Activated T-cell treated with anti-CD3 and anti-CD28 coated beads, Interleukin-2, amount 50 U/mL, for 24 hours (primary cell): ENCODE data around the gene ARR3.
A peak's percentile ranks its signal among the peaks of the same experiment; 100 is the strongest.
"Not testable (repeated sequence)": the region's sequence is repeated elsewhere in the genome, so short reads cannot be mapped to it uniquely, and the experiment has no call there.

Experiments used
- DNase-seq: peaks from one replicate; pipeline ENCODE4 v3.0.0-alpha.2; 2020
- H3K27ac Mint-ChIP-seq: 2 replicates; pipeline ENCODE4 v1.8.0; 2020; ENCODE audit warnings: mild to moderate bottlenecking, mixed read lengths
- H3K27me3 Mint-ChIP-seq: 2 replicates; pipeline ENCODE4 v1.8.0; 2020; ENCODE audit warnings: mixed read lengths
- H3K36me3 Mint-ChIP-seq: 2 replicates; pipeline ENCODE4 v1.8.0; 2020; ENCODE audit warnings: low read depth, mixed read lengths
- H3K4me1 Mint-ChIP-seq: 2 replicates; pipeline ENCODE4 v1.8.0; 2020; ENCODE audit warnings: low read depth, mixed read lengths
- H3K4me3 Mint-ChIP-seq: 2 replicates; pipeline ENCODE4 v1.8.0; 2020; ENCODE audit warnings: mild to moderate bottlenecking, moderate library complexity, mixed read lengths
- H3K9me3 Mint-ChIP-seq: 2 replicates; pipeline ENCODE4 v1.8.0; 2020; ENCODE audit warnings: mixed read lengths

ARR3 gene

DNA sequence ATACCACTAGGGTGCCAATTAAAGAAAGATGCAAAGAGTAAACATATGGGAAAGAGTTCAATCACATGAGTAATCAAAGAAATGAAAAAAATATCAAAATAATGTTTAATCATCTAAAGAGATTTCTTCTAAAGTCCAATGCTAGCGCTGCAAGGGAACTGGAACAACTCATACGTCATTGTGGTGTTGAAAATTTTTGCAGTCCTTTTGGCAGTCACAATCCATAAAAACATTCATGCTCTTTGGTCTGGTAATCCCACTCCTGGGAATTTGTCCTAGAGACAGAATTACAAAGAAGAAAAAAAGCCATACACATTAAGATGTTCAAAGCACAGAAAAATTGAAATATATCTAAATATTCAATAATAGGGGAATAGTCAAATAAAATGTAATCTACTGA, 12.7 kb upstream of the ARR3 start:
- peaks cover 19% of the 10 kb centered on the region for H3K4me1 Mint-ChIP-seq
- peaks cover 42% of the 10 kb centered on the region for H3K27me3 Mint-ChIP-seq
- H3K4me3 Mint-ChIP-seq = no peak overlapping the region
- no peak for DNase-seq
- no peaks in the 10 kb centered on the region for H3K36me3 Mint-ChIP-seq
- H3K27ac Mint-ChIP-seq = no peak overlapping the region
- H3K9me3 Mint-ChIP-seq = no peaks in the 10 kb centered on the region

DNA sequence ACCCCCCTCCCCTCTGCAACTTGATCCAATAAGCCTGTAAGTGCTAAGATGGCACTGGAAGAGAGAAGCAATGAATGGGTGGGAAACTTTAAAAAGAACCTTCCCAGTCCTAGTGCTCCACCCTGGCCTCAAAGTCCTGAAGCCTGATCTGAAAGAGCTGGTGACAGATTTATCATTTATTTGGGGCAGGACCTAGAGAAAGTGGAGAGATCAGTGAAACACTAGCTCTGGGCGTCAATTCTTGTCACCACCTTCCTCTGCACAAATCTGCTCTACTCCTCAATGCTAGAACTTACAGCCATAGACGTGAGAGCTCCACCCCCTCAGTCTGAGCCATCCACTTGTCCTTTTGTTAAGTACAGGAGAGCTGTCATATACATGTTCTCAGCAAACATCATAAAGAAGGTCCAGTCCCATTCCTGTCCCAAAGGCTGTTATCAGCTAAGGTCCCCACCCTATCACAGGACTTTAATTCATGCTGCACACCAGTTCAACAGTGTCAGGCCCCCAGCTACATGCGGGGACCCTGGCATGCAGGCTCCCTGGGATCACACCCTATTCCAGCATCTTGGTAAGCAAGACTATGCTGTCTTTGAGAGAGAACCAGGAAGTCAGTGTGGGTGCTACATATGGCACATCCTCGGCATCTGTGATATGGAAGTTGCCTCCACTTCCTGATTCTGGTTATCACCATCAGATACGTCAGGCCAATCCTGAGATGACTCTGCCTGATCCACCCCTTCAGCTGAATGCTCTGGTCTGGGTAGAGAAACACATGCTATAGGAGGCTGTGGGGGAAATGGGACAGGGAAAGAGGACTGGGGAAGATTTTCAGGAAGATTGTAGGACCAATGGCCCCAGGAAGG, 10.5 kb upstream of the ARR3 start:
- no peaks in the 10 kb centered on the region for H3K9me3 Mint-ChIP-seq
- H3K4me1 Mint-ChIP-seq = peaks cover 19% of the 10 kb centered on the region
- no peak overlapping the region for H3K4me3 Mint-ChIP-seq
- DNase-seq = no peak
- peaks cover 31% of the 10 kb centered on the region for H3K27me3 Mint-ChIP-seq
- H3K27ac Mint-ChIP-seq = no peak overlapping the region
- H3K36me3 Mint-ChIP-seq = no peaks in the 10 kb centered on the region

DNA sequence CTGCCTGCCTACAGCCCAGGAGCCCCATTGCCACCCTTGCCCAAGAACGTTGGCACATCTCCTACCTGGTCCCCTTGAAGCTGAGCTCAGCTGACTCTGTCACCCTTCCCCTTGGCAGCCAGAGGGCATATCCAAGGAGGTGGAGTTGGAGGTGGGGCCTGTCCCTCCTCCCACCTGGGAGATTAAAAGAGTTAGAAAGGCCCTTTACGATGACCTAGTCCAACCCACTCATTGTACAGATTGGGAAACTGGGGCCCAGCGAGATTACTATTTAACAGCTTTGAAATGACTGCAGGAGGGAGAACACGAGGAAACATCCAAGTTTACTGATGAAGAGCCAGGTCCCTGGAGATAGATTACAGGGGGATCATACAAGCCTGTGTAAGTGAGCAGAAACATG, 8.0 kb upstream of the ARR3 start, which contains the start of gene P2RY4:
Gene P2RY4, minus strand, starts transcription at position 101 of the 400 bp plus-strand sequence. CDS start 580 bp downstream, outside the sequence.
- DNase-seq = no peak
- no peaks in the 10 kb centered on the region for H3K36me3 Mint-ChIP-seq
- no peaks in the 10 kb centered on the region for H3K4me1 Mint-ChIP-seq
- no peak within 1 kb of the TSS for H3K4me3 Mint-ChIP-seq
- no peak within 1 kb of the TSS for H3K27ac Mint-ChIP-seq
- no peaks in the 10 kb centered on the region for H3K9me3 Mint-ChIP-seq
- H3K27me3 Mint-ChIP-seq = peaks cover 32% of the 10 kb centered on the region

- Mint-ChIP-seq H3K36me3 (no peaks in the 10 kb centered on the region), H3K27me3 (peaks cover 41% of the 10 kb centered on the region), H3K27ac (no peak overlapping the region), H3K9me3 (no peaks in the 10 kb centered on the region), H3K4me1 (no peaks in the 10 kb centered on the region), H3K4me3 (no peak overlapping the region)
- DNase-seq = peak; percentile 48
Measured at GRCh38 chrX:70262952-70263567, 5.1 kb upstream of the ARR3 start.

DNA sequence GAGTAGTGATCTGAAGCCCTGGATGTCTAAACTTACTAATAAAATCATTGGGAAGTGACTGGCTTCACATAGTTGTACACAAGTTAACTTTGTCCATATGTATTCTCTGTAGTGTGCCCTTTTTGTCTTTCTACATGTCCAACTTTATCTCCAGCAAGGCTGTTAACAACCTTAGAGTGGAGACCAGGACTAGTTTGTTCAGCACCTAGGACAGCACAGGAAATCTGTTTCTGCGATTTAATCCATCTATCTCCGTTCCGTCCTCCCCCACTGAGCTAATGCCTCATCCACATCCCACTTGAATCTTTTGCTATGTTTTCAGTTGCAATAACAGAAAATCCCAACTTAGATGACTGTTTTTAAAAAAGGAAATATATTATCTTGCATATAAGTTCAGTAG, 3.4 kb upstream of the ARR3 start:
- no peak for DNase-seq
- Mint-ChIP-seq H3K4me3 (no peak overlapping the region), H3K36me3 (no peaks in the 10 kb centered on the region), H3K27ac (no peak overlapping the region), H3K9me3 (no peaks in the 10 kb centered on the region), H3K27me3 (peaks cover 46% of the 10 kb centered on the region), H3K4me1 (no peaks in the 10 kb centered on the region)

- peaks cover 22% of the 10 kb centered on the region for H3K27me3 Mint-ChIP-seq
- DNase-seq, H3K4me1 Mint-ChIP-seq, H3K9me3 Mint-ChIP-seq, H3K36me3 Mint-ChIP-seq, H3K27ac Mint-ChIP-seq, H3K4me3 Mint-ChIP-seq: not testable (repeated sequence)
Measured at GRCh38 chrX:70274029-70274428, 5.9 kb downstream of the ARR3 start.

DNA sequence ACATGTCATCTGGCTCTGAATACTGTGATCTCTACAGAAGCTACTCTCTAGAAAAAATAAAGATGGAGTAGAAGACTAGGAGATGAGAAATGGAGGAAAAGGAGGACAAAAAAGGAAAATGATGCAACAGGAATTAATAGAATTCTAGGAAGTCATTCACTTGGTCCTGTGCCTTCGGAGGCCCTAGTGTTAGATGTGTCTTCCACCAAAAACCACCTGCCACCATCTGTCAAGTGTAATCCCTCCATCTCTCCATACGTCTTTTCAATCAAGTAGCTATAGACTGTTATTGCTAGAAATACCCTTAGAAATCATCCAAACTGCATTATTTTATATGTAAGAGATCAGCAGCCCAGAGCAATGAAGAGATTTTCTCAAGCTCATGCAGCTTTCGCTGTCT, 10.9 kb downstream of the ARR3 start:
- H3K27ac Mint-ChIP-seq = no peak overlapping the region
- H3K4me3 Mint-ChIP-seq = no peak overlapping the region
- no peaks in the 10 kb centered on the region for H3K4me1 Mint-ChIP-seq
- H3K27me3 Mint-ChIP-seq = peaks cover 28% of the 10 kb centered on the region
- H3K9me3 Mint-ChIP-seq = no peaks in the 10 kb centered on the region
- peaks cover 12% of the 10 kb centered on the region for H3K36me3 Mint-ChIP-seq
- DNase-seq = no peak

- Mint-ChIP-seq H3K4me3 (no peak overlapping the region), H3K36me3 (peaks cover 19% of the 10 kb centered on the region), H3K4me1 (no peaks in the 10 kb centered on the region), H3K27ac (no peak overlapping the region), H3K27me3 (peaks cover 36% of the 10 kb centered on the region), H3K9me3 (no peaks in the 10 kb centered on the region)
- DNase-seq = no peak
Measured at GRCh38 chrX:70280573-70280972, 12.4 kb downstream of the ARR3 start.

GRCh38 chrX:70281951-70282350, 13.8 kb downstream of the ARR3 start, which contains the start of gene RAB41:
TSS of gene RAB41 (plus strand) at chrX:70282172. CDS start at chrX:70282218, 46 bp downstream.
- H3K9me3 Mint-ChIP-seq = no peaks in the 10 kb centered on the region
- H3K27me3 Mint-ChIP-seq = peaks cover 36% of the 10 kb centered on the region
- DNase-seq = no peak
- H3K4me1 Mint-ChIP-seq = no peaks in the 10 kb centered on the region
- no peak within 1 kb of the TSS for H3K27ac Mint-ChIP-seq
- H3K36me3 Mint-ChIP-seq = peaks cover 30% of the 10 kb centered on the region
- H3K4me3 Mint-ChIP-seq = no peak within 1 kb of the TSS

DNA sequence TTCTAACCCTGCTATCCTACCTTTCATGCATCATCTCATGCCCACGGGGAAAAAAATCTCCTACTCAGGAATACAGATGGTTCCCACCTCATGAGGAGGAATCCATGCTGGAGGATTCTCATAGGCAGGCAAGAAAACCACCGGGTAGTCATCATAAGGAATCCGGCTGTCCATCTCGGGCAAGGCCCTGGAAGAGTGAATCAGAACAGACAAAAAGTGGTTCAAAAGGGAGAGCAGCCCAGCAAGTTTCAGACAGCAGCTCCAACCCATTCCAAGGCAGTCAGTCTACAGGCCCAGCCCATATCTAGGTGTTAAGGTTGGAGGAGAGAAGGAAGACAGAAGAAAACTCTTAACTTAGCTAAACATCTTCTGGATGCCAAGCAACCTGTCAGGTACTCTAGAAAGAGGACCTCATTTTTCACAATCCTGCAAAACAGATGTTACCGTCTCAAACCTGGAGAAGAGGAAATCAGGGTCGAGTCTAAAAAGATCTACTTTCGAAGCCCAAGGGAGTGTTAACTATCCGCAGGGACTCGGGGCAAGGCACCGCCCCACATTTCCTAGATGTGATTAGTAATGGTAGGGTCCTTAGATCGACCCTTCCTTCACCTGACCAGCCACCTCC, 21.1 kb downstream of the ARR3 start:
- no peak for DNase-seq
- Mint-ChIP-seq H3K4me3 (peak overlapping the region; percentile 93), H3K4me1 (peaks cover 13% of the 10 kb centered on the region), H3K36me3 (peaks cover 42% of the 10 kb centered on the region), H3K27ac (peak overlapping the region; percentile 92), H3K27me3 (peaks cover 51% of the 10 kb centered on the region), H3K9me3 (no peaks in the 10 kb centered on the region)

DNA sequence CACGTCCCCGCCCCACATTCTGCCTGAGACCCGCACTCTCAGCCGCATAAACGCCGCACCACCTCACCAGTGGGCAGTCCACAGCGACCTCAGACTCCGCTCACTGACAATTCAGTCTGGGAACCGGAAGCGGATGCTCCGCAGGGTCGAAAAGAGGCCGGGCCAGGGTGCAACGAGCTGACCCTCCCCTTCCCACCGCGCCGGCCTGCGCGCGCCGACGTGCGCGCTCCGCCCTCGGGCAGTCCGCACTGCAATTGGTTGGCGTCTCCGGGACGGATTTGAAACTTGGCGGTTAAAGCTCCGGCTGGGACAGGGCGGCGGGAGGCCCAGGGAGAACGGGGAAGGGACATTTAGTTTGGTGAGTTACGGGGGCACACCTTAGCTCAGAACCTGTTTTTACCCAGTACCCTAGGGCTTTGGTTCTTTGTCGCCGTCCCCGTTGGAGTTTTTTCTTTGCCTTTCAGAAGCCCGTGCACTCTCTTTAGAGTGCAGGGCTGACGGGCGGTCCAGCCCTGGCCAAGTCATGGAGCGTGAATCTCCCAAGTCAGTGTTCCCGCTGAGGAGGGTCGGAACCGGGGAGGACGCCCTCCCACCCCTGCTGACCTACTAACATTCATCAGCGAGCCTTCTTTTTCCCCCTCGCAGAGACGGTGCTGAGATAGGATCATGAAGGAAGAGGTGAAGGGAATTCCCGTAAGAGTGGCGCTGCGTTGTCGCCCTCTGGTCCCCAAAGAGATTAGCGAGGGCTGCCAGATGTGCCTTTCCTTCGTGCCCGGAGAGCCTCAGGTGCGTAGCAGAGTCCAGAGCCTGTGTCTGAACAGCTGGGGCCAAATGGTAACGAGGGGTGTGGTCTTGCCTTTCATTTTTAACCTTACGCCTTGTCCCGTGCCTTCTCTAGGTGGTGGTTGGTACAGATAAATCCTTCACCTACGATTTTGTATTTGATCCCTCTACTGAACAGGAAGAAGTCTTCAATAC, 21.9 kb downstream of the ARR3 start, which contains the start of the genes KIF4A and PDZD11:
Gene KIF4A, plus strand, starts transcription at position 312 of the 978 bp plus-strand sequence. Its CDS starts 355 bp downstream, at position 667.
Gene PDZD11, minus strand, starts transcription at position 135 of the 978 bp plus-strand sequence. CDS start 586 bp downstream, outside the sequence.
- DNase-seq = peak; percentile 84
- peak within 1 kb of the TSS; percentile 92 for H3K27ac Mint-ChIP-seq
- H3K36me3 Mint-ChIP-seq = peaks cover 39% of the 10 kb centered on the region
- H3K4me1 Mint-ChIP-seq = peaks cover 13% of the 10 kb centered on the region
- peak within 1 kb of the TSS; percentile 93 for H3K4me3 Mint-ChIP-seq
- H3K9me3 Mint-ChIP-seq = no peaks in the 10 kb centered on the region
- peaks cover 50% of the 10 kb centered on the region for H3K27me3 Mint-ChIP-seq

- no peak overlapping the region for H3K27ac Mint-ChIP-seq
- no peak for DNase-seq
- no peak overlapping the region for H3K4me3 Mint-ChIP-seq
- H3K36me3 Mint-ChIP-seq = peaks cover 20% of the 10 kb centered on the region
- H3K9me3 Mint-ChIP-seq = no peaks in the 10 kb centered on the region
- H3K4me1 Mint-ChIP-seq = peaks cover 13% of the 10 kb centered on the region
- H3K27me3 Mint-ChIP-seq = peaks cover 33% of the 10 kb centered on the region
Measured at GRCh38 chrX:70292788-70293187, 24.7 kb downstream of the ARR3 start.

DNA sequence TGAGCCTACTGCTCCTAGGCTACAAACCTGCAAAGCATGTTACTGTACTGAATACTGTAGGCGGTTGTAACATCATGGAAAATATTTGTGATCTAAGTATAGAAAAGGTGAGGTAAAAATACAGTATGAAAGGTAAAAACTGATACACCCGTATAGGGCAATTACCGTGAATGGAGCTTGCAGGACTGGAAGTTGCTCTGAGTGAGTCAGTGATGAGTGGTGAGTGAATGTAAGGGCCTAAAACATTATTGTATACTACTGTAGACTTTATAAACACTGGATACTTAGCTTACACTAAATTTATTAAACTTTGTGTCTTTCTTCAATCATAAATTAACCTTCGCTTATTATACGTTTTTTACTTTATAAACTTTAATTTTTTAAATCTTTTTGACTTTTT, 25.5 kb downstream of the ARR3 start:
- DNase-seq = no peak
- H3K36me3 Mint-ChIP-seq = peaks cover 14% of the 10 kb centered on the region
- H3K4me1 Mint-ChIP-seq = peaks cover 13% of the 10 kb centered on the region
- H3K27me3 Mint-ChIP-seq = peaks cover 34% of the 10 kb centered on the region
- no peak overlapping the region for H3K27ac Mint-ChIP-seq
- no peak overlapping the region for H3K4me3 Mint-ChIP-seq
- no peaks in the 10 kb centered on the region for H3K9me3 Mint-ChIP-seq

DNA sequence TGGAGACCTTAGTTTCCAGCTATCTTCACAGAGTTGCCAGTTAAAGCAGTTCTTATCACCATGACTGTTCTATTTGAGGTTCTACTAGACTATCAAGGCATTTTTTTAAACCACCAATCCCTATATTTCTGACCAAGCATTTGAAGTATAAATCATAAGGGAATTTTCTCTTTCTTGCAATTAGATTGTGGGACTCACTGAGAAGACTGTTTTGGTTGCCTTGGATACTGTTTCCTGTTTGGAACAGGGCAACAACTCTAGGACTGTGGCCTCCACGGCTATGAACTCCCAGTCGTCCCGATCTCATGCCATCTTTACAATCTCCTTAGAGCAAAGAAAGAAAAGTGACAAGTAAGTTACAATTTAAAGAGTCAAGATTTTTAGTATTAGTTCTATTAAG, 33.6 kb downstream of the ARR3 start:
- Mint-ChIP-seq H3K4me1 (no peaks in the 10 kb centered on the region), H3K36me3 (peaks cover 21% of the 10 kb centered on the region), H3K27ac (no peak overlapping the region), H3K27me3 (peaks cover 18% of the 10 kb centered on the region), H3K4me3 (no peak overlapping the region), H3K9me3 (no peaks in the 10 kb centered on the region)
- DNase-seq = no peak
